ENCODE data around the gene KDM4B. TPM values are rescaled to one million over a fixed set of nuclear protein-coding genes. Genes with fewer than 3 reads are reported as not detected.

KDM4B gene
- total RNA-seq, 4 donors from 2014 or later: 18.4 to 94.7 (median 25.6) TPM

DNA sequence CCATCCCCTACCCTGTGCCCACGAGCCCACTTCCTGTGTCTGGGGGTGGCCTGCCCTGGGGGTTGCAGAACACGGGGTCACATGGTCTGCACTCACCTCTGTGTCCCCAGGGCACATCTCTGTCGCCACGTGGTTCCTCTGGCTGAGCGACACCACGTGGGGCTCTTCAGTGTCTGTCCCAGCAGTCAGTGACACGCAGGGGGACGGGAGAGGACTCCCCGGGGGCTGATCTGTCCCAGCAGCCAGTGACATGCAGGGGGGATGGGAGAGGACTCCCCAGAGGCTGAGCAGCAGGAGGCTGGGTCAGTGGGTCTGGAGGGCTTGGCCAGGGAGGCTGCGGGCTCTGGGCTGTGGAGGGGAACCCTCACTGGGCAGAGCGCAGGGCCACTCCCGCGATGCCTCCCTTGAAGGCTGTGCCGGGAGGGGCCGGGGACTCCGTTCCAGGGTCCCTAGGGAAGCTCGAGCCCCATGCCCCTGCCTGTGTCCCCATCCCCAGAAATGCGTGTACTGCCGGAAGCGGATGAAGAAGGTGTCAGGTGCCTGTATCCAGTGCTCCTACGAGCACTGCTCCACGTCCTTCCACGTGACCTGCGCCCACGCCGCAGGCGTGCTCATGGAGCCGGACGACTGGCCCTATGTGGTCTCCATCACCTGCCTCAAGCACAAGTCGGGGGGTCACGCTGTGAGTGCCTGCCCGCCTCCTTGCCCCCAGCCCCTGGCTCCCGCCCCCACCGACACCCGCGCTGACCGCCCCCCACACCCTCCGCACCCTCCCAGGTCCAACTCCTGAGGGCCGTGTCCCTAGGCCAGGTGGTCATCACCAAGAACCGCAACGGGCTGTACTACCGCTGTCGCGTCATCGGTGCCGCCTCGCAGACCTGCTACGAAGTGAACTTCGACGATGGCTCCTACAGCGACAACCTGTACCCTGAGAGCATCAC lies 174.8 kb downstream of the KDM4B start:
- Histone ChIP-seq H3K9me3 (no peaks in the 10 kb centered on the region), H3K27me3 (no peaks in the 10 kb centered on the region), H3K4me3 (no peak overlapping the region), H3K4me1 (no peaks in the 10 kb centered on the region), H3K36me3 (no peaks in the 10 kb centered on the region), H3K27ac (no peak overlapping the region)
- TF ChIP-seq, protein P1, sequence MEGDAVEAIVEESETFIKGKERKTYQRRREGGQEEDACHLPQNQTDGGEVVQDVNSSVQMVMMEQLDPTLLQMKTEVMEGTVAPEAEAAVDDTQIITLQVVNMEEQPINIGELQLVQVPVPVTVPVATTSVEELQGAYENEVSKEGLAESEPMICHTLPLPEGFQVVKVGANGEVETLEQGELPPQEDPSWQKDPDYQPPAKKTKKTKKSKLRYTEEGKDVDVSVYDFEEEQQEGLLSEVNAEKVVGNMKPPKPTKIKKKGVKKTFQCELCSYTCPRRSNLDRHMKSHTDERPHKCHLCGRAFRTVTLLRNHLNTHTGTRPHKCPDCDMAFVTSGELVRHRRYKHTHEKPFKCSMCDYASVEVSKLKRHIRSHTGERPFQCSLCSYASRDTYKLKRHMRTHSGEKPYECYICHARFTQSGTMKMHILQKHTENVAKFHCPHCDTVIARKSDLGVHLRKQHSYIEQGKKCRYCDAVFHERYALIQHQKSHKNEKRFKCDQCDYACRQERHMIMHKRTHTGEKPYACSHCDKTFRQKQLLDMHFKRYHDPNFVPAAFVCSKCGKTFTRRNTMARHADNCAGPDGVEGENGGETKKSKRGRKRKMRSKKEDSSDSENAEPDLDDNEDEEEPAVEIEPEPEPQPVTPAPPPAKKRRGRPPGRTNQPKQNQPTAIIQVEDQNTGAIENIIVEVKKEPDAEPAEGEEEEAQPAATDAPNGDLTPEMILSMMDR (IDR thresholded peaks at IDR 0.05): no peak
- no peak for TF ChIP-seq POLR2A (IDR thresholded peaks at IDR 0.05)
- intact Hi-C loops (cut with DNase I; ENCODE audit: low total_unique reads): no loop called here
- no peak for DNase-seq

DNA sequence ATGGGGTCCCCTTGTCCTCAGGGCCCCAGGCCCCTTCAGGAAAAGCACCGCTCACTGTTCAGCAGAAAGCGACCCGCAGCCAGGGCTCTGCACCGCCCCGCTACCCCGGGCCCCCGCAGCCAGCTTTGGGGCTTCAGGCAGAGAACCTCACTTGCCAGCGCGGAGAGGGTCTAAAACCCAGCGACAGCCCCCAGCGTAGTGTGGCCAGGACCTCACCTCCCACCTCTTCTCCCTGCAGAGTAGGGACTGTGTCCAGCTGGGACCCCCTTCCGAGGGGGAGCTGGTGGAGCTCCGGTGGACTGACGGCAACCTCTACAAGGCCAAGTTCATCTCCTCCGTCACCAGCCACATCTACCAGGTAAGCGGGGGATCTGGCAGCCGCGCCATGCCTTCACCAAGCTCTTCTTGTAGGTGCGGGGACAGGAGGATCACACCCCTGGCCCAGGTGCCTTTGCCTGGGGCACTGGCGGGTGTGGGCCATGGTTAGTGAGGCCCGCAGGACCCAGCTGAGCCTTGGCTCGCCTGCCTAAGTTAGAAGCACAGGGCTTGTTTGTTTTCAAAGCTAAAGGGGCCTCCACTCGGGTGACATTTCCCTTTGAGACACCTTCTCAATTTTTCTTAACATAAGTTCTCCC lies 175.7 kb downstream of the KDM4B start:
- no peaks in the 10 kb centered on the region for H3K36me3 ChIP-seq
- no peaks in the 10 kb centered on the region for H3K4me1 ChIP-seq
- TF ChIP-seq, protein P1 (IDR thresholded peaks at IDR 0.05): no peak
- no peak for TF ChIP-seq POLR2A (IDR thresholded peaks at IDR 0.05)
- intact Hi-C loops (cut with DNase I; ENCODE audit: low total_unique reads): no loop called here
- DNase-seq: no peak
- no peak overlapping the region for H3K4me3 ChIP-seq
- H3K27ac ChIP-seq: no peak overlapping the region
- H3K9me3 ChIP-seq: no peaks in the 10 kb centered on the region
- no peaks in the 10 kb centered on the region for H3K27me3 ChIP-seq

DNA sequence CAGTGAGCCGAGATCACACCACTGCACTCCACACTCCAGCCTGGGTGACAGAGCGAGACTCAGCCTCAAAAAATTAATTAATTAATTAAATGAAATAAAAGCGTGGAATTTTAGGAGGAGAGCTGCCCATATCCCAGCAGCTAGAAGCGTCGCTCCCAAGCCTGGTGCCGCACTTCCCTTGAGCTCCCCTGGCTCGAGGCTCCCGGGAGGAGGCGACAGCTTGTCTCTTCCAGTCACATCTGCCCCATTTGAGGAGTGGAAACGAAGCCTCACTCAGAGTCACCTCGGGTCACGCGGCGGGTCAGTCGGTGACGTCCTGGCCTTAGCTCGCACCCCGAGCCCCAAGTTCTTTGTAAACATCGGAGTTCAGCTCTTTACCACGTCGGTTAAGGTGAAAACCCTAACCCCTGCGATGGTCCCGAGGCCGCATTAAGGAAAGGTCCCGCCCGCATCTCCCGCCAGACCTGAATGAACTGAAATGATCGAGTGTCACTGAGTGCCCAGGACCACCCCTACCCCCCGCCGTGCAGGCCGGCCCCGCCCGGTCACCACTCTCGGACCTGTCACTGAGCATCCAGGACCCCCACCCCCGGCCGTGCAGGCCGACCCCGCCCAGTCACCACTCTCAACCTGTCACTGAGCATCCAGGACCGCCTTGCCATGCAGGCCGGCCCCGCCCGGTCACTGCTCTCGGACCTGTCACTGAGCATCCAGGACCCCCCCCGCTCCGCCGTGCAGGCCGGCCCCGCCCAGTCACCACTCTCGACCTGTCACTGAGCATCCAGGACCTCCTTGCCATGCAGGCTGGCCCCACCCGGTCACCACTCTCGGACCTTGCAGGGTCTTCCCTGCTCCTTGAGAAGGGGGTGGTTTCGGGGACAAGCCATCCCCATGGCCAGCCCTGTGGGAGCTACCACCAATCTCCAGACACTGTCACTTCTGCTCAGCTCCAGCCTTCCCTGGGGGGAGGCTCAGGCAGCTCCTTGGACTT lies 176.9 kb downstream of the KDM4B start:
- Histone ChIP-seq H3K36me3 (no peaks in the 10 kb centered on the region), H3K9me3 (no peaks in the 10 kb centered on the region), H3K4me1 (no peaks in the 10 kb centered on the region), H3K27ac (no peak overlapping the region), H3K4me3 (no peak overlapping the region), H3K27me3 (no peaks in the 10 kb centered on the region)
- no peak for DNase-seq
- no peak for TF ChIP-seq POLR2A (IDR thresholded peaks at IDR 0.05)
- TF ChIP-seq, protein P1 (IDR thresholded peaks at IDR 0.05): no peak
- intact Hi-C loops (cut with DNase I; ENCODE audit: low total_unique reads): no loop called here

DNA sequence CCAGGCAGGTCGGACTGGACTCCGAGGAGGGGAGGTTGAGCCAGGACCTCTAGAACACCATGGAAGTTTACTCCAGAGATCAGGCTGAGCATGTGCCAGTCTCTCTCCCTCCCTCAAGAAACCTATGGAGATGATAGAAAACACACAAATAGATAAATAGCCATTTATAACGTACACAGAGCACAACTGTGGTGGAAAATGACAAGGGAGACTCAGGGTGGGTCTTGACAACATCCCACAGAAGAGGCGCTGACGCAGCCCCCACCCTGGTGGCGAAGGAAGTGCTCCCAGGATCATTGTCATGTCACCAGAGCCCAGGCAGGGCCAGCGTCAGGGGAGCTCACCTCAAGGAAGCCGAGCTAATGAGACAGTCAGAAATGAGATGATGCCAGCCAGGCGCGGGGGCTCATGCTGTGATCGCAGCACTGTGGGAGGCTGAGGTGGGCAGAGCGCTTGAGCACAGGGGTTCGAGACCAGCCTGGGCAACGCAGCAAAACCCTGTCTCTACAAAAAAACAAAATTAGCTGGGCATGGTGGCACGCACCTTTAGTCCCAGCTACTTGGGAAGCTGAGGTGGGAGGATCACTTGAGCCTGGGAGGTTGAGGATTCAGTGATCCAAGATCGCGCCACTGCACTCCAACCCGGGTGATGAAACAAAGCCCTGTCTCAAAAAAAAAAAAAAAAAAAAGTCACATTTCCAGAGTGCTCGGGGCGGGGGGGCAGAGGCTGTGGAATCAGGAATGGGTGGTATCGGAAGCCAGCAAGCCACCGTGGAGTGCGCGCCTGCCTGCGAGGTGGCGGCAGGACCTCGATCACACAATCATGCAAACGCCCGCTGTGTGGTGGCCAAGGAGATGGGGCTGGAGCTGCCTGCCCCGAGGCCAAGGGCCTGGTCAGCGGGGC lies 178.4 kb downstream of the KDM4B start:
- H3K27ac ChIP-seq: no peak overlapping the region
- TF ChIP-seq, protein P1 (IDR thresholded peaks at IDR 0.05): no peak
- no peak for TF ChIP-seq POLR2A (IDR thresholded peaks at IDR 0.05)
- H3K9me3 ChIP-seq: no peaks in the 10 kb centered on the region
- H3K4me1 ChIP-seq: no peaks in the 10 kb centered on the region
- no peak overlapping the region for H3K4me3 ChIP-seq
- DNase-seq: no peak
- no peaks in the 10 kb centered on the region for H3K36me3 ChIP-seq
- intact Hi-C loops (cut with DNase I; ENCODE audit: low total_unique reads): no loop called here
- no peaks in the 10 kb centered on the region for H3K27me3 ChIP-seq

All from uterus (tissue), 4 donors.